Liver (tissue), 3 donors: Measurements from ENCODE around the gene TRIM64.
"Not testable (repeated sequence)": the region's sequence is repeated elsewhere in the genome, so short reads cannot be mapped to it uniquely, and the experiment has no call there.

Source experiments
- EGR1 ChIP-seq, 2 donors: IDR thresholded peaks; 2 replicates each; pipeline ENCODE4 v1.6.1; 2016 to 2018; ENCODE audit warnings: antibody characterized with exemption in 2 of 2, low read depth in 2 of 2
- FOXA2 ChIP-seq: IDR thresholded peaks from 2 replicates; pipeline ENCODE4 v1.6.1; 2016; ENCODE audit warnings: antibody characterized with exemption
- GABPA ChIP-seq, 2 donors: IDR thresholded peaks in 1 of 2; conservative IDR thresholded peaks in 1 of 2; 2 replicates each; pipeline ENCODE4 v1.6.1; 2016; ENCODE audit warnings: antibody characterized with exemption in 2 of 2, mild to moderate bottlenecking in 1 of 2, moderate library complexity in 1 of 2
- HNF4A ChIP-seq, 2 donors: conservative IDR thresholded peaks; 2 replicates each; pipeline ENCODE4 v1.6.1; 2016; ENCODE audit warnings: antibody characterized with exemption in 2 of 2, mild to moderate bottlenecking in 2 of 2
- HNF4G ChIP-seq: IDR thresholded peaks from 2 replicates; pipeline ENCODE4 v1.6.1; 2016; ENCODE audit warnings: antibody characterized with exemption
- JUND ChIP-seq, 2 donors: IDR thresholded peaks; 2 replicates each; pipeline ENCODE4 v1.6.1; 2016; ENCODE audit warnings: antibody characterized with exemption in 2 of 2
- NR2F2 ChIP-seq: IDR thresholded peaks from 2 replicates; pipeline ENCODE4 v1.6.1; 2016; ENCODE audit warnings: antibody characterized with exemption
- RAD21 ChIP-seq, 2 donors: IDR thresholded peaks; 2 replicates each; pipeline ENCODE4 v1.6.1; 2016; ENCODE audit warnings: antibody characterized with exemption in 2 of 2, mild to moderate bottlenecking in 2 of 2
- SP1 ChIP-seq: IDR thresholded peaks from 2 replicates; pipeline ENCODE4 v1.6.1; 2018; ENCODE audit warnings: antibody characterized with exemption, mild to moderate bottlenecking
- TAF1 ChIP-seq: conservative IDR thresholded peaks from 2 replicates; pipeline ENCODE4 v1.6.1; 2016; ENCODE audit warnings: antibody characterized with exemption, mild to moderate bottlenecking
- TF ChIP-seq, protein P1 (sequence below): fragments of 150-350 bp; IDR thresholded peaks from 2 replicates; pipeline ENCODE4 v1.5.1; 2017; ENCODE audit warnings: improper control_type of control experiment, low read depth, low read length; ENCODE audit not compliant: missing input control
- TF ChIP-seq, protein P2 (sequence below): IDR thresholded peaks from 2 replicates; pipeline ENCODE4 v1.6.1; 2016; ENCODE audit warnings: antibody characterized with exemption
- TF ChIP-seq, protein P3 (sequence below): IDR thresholded peaks from 2 replicates; pipeline ENCODE4 v1.6.1; 2016; ENCODE audit warnings: antibody characterized with exemption, mild to moderate bottlenecking
- TF ChIP-seq, protein P4 (sequence below): IDR thresholded peaks from 2 replicates; pipeline ENCODE4 v1.6.1; 2016; ENCODE audit warnings: antibody characterized with exemption
- donor health status: healthy.
- donor health status: healthy.

DNA sequence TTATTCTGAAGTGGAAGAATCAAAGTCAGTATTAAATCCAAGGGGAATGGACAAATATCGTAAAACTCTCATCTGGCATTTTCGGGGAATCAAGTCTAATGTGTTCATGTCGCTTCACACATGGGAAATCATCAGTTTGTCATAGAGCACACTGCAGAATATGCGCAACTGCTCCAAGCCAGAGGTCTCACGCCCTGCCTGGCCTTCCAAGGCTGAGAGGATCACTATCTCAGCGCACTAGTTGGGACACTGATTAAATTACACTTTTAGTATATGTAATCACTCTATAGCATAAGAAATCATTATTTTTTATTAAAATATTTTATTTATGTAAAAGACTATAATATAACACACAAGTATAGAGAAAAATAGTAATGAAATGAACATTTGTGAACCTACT lies 5.0 kb upstream of the TRIM64 start:
- TF ChIP-seq, protein P1, sequence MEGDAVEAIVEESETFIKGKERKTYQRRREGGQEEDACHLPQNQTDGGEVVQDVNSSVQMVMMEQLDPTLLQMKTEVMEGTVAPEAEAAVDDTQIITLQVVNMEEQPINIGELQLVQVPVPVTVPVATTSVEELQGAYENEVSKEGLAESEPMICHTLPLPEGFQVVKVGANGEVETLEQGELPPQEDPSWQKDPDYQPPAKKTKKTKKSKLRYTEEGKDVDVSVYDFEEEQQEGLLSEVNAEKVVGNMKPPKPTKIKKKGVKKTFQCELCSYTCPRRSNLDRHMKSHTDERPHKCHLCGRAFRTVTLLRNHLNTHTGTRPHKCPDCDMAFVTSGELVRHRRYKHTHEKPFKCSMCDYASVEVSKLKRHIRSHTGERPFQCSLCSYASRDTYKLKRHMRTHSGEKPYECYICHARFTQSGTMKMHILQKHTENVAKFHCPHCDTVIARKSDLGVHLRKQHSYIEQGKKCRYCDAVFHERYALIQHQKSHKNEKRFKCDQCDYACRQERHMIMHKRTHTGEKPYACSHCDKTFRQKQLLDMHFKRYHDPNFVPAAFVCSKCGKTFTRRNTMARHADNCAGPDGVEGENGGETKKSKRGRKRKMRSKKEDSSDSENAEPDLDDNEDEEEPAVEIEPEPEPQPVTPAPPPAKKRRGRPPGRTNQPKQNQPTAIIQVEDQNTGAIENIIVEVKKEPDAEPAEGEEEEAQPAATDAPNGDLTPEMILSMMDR, result not testable (repeated sequence)
- not testable (repeated sequence) for TF ChIP-seq TAF1; RAD21 (IDR thresholded peaks at IDR 0.05); HNF4G; HNF4A (conservative IDR thresholded peaks at IDR 0.05); NR2F2; SP1; JUND (IDR thresholded peaks at IDR 0.05); EGR1 (IDR thresholded peaks at IDR 0.05; ENCODE audit: low read depth in 2 of 2); FOXA2; GABPA (IDR thresholded peaks at IDR 0.05 in 1 of 2, conservative IDR thresholded peaks at IDR 0.05 in 1 of 2)
- TF ChIP-seq, protein P2, sequence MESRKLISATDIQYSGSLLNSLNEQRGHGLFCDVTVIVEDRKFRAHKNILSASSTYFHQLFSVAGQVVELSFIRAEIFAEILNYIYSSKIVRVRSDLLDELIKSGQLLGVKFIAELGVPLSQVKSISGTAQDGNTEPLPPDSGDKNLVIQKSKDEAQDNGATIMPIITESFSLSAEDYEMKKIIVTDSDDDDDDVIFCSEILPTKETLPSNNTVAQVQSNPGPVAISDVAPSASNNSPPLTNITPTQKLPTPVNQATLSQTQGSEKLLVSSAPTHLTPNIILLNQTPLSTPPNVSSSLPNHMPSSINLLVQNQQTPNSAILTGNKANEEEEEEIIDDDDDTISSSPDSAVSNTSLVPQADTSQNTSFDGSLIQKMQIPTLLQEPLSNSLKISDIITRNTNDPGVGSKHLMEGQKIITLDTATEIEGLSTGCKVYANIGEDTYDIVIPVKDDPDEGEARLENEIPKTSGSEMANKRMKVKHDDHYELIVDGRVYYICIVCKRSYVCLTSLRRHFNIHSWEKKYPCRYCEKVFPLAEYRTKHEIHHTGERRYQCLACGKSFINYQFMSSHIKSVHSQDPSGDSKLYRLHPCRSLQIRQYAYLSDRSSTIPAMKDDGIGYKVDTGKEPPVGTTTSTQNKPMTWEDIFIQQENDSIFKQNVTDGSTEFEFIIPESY, result not testable (repeated sequence)
- TF ChIP-seq, protein P3, sequence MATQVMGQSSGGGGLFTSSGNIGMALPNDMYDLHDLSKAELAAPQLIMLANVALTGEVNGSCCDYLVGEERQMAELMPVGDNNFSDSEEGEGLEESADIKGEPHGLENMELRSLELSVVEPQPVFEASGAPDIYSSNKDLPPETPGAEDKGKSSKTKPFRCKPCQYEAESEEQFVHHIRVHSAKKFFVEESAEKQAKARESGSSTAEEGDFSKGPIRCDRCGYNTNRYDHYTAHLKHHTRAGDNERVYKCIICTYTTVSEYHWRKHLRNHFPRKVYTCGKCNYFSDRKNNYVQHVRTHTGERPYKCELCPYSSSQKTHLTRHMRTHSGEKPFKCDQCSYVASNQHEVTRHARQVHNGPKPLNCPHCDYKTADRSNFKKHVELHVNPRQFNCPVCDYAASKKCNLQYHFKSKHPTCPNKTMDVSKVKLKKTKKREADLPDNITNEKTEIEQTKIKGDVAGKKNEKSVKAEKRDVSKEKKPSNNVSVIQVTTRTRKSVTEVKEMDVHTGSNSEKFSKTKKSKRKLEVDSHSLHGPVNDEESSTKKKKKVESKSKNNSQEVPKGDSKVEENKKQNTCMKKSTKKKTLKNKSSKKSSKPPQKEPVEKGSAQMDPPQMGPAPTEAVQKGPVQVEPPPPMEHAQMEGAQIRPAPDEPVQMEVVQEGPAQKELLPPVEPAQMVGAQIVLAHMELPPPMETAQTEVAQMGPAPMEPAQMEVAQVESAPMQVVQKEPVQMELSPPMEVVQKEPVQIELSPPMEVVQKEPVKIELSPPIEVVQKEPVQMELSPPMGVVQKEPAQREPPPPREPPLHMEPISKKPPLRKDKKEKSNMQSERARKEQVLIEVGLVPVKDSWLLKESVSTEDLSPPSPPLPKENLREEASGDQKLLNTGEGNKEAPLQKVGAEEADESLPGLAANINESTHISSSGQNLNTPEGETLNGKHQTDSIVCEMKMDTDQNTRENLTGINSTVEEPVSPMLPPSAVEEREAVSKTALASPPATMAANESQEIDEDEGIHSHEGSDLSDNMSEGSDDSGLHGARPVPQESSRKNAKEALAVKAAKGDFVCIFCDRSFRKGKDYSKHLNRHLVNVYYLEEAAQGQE, result not testable (repeated sequence)
- TF ChIP-seq, protein P4, sequence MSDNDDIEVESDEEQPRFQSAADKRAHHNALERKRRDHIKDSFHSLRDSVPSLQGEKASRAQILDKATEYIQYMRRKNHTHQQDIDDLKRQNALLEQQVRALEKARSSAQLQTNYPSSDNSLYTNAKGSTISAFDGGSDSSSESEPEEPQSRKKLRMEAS, result not testable (repeated sequence)
